CD4-positive, alpha-beta T cell treated with Interleukin-17A for 4 hours (primary cell): Measurements from ENCODE around the gene OTOP3.

Experiments
- DNase-seq: peaks from one replicate; pipeline ENCODE4 v3.0.0-alpha.2; 2020; ENCODE audit warnings: mixed read lengths

Gene OTOP3

DNA sequence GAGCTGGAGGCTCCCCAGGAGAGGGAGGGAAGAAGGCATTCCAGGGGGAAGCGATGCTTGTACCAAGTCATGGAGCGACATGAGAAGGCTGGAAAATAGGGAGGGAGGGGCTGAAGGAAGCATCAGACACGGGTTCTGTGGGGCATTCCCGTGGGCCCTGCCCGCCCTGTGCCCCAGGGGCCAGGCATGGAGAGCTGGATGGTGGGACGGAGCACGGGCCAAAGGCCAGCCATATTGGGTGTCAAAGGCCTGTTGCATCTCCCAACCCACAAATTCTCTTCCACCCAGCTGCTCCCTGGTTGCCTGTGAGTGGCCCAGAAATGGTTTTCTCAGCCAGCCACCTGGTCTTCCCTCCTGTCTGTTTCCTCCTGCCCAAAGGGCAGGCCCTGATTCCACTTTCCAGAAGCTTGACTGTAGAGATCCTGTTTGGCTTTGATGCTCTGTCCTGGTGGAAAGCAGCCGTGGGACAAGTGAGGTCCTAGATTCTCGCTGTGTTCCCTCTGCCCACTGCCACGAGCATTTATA, 54.9 kb downstream of the OTOP3 start:
- no peak for DNase-seq

DNA sequence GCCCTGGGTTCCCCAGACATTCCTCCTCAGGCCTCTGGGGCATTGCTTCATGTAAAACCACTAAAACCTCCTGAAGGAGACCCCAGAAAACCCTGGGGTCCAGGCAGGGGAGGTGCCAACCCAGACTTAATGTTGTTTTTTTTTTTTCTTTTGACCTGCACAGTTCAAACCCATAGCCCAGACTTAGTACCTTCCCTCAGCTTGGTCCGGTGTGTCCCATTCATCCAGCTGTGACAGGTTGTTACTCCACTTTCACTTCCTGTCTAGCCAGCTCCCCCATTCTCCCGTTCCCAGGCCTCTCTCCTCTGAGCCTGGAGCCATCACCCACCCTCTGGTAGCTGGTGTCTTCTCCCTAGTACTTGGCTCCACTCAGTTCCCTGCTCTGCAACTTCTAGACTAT, 56.5 kb downstream of the OTOP3 start:
- no peak for DNase-seq

DNA sequence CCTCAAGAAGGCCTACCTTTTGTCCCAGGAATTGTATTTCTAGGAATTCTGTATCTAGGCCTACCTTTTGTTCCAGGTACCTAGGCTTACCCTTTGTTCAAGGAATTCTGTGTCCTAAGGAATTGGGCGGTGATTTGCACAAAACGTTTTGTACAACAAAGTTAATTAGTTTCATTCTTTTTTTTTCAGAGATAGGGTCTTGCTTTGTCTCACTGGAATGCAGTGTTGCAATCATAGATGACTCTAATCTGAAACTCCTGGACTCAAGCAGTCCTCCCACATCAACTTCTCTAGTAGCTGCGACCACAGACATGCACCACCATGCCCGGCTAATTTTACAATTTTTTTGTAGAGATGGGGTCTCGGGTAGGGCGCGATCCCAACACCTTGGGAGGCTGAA, 58.7 kb downstream of the OTOP3 start:
- DNase-seq, result no peak

DNA sequence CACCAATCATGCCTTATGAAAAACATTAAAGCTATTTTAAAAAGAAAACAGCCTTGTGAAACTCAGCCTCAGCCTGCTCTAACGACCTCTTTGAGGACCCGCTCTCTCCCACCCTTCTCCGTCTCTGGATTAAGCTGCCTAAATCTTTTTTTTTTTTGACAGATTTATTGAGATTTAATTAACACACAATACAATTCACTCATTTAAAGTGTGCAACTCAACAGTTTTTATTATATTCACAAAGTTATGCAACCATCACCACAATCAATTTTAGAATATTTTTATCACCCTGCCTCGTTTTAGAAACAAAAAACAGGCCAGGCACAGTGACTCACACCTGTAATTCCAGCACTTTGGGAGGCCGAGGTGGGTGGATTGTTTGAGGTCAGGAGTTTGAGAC, 60.1 kb downstream of the OTOP3 start:
- no peak for DNase-seq

DNA sequence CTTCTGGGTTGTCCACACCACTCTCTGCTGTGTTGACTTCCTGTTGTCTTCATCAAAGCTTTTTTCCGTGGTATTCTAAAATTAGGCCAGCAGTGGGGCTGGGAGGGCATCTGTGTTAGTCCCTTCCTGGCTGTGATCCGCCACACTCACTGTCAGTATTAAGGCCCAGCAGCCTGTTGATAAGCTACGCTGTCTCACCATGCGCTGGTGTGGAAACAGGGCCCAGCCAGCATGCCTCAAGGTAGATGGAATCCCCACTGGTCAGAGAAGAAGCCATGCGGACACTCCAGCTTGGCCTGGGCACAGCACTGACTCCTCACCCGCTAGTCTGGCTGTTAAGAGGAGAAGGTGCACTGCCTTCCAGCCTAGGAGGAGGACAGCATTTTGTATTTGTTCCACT, 63.1 kb downstream of the OTOP3 start:
- no peak for DNase-seq

DNA sequence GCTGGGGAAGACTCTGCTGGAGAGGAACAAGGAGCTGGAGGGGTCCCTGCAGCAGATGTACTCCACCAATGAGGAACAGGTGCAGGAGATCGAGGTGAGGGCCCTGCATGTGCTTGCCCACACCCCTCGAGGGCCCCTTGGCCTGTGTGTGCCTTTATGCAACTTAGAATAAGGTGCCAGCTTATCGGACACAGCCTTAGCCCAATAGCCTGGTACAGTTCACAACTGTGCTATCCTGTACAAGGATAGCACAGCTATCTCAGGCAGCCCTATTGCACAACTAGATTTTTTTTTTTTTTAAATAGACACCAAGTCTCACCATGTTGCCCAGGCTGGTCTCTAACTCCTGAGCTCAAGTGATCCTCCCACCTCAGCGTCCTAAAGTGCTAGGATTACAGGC, 63.8 kb downstream of the OTOP3 start:
- no peak for DNase-seq
